ENCODE measurements around the gene CNEP1R1.

CNEP1R1 gene

GRCh38 chr16:50065624-50066481, 40.8 kb downstream of the CNEP1R1 start, which contains the start of gene HEATR3:
Gene HEATR3, plus strand, starts transcription at chr16:50065970. Its CDS starts 162 bp downstream, at chr16:50066132.
- peak; percentile 96 for DNase-seq

- no peak for DNase-seq
These were observed 41.7 kb downstream of the CNEP1R1 start for GRCh38 chr16:50066482-50067289.

- DNase-seq, result no peak
These were observed 42.3 kb downstream of the CNEP1R1 start for GRCh38 chr16:50067290-50067853.

GRCh38 chr16:50068550-50068949, 43.5 kb downstream of the CNEP1R1 start:
- no peak for DNase-seq

- no peak for DNase-seq
These were observed 44.0 kb downstream of the CNEP1R1 start for GRCh38 chr16:50069060-50069459.

- no peak for DNase-seq
These were observed 46.1 kb downstream of the CNEP1R1 start for GRCh38 chr16:50071075-50071671.

DNA sequence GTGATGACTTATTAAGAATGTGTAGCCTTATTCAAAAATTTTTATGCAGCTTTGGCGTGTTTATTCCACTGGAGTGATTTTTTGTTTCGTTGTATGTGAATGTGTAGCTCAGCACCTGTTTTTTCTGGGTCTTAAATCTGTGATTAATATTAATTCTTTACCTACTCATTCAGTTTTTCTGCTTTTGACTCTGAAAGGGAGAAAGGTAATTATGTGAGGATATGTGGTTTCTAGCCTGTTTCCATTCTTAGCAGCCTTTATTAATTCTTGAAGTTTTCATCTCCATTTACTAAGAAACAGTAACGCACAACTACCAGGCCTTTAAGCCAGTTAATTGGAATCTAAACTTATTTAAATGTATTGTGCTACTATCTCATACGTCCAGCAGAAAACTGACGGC, 47.7 kb downstream of the CNEP1R1 start:
- DNase-seq, result no peak

DNA sequence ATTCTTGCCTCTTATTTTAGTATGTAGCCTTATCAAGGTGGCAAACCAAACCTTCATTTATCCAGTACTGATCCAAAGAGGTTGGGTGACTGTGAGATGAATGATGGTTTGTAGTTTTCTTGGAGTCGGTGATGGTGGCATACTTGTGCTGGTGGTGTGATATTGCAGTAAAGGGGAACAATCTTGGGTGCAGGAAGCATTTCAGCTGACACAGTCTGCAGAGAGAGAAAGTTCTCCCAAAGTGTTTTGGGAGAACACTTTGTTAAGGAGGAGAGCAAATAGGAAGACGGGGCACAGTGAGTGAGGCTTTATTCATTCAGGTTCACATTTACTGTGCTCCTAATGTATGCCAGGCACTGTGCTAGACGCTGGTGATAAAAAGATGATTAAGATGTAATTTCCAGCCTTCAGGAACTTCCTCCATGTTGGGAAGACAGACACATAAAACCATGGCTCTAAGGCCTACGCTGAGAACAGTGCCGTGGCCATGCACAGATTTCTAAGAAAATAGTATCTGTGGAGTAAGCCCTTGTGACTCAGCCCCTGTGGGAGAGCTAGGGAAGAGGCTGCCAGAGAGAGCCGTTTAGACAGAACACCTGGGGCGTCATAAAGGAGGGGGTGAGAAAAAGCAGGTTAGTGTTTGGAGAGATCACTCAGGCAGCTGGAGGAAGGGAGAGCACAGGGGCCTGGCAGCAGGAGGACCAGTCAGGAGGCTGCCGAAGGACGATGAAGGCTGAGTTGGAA, 54.5 kb downstream of the CNEP1R1 start:
- no peak for DNase-seq

DNA sequence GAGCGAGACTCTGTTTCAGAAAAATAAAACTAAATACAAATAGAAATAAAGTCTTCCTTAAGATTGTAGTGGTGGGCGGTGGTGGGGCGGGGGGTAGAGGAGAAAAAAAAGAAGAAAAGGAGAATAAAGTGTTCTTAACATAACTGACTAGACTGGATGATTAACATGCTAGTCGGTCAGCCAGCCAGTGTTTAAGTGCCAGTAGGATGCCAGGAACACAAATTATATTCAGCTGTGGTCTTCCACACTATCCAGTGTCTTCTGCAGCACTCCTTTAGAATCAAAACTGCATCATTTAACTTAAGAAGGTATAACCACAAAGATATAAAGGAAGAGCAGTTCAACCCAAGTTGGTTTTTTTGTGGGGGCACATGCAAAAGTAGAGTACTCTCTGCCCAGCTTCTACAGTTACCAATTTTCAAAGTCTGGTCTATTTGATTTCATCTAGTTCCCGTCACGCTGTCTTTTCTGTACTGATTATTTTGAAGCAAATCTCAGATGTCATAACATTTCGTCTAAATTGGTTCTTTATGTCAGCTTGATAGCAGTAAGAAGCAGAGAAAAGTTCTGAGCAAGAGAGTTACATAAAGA, 56.5 kb downstream of the CNEP1R1 start:
- DNase-seq, result no peak

DNA sequence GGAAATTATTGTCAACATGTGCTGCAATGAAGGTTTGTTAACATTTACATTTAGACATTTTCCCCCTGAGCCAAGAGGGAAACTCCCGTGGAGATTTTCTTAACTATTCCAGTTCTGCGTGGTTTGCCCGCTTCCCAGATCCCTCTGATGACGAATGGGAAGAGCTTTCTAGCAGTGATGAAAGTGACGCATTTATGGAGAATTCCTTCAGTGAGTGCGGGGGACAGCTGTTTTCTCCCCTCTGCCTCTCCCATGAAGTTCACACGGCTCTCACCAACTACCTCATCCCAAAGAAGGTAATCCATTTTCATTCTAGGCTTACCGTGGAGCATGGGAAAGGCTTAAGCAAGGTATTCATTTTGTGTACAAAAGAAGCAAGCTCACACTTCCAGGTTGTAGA, 59.0 kb downstream of the CNEP1R1 start:
- no peak for DNase-seq

DNA sequence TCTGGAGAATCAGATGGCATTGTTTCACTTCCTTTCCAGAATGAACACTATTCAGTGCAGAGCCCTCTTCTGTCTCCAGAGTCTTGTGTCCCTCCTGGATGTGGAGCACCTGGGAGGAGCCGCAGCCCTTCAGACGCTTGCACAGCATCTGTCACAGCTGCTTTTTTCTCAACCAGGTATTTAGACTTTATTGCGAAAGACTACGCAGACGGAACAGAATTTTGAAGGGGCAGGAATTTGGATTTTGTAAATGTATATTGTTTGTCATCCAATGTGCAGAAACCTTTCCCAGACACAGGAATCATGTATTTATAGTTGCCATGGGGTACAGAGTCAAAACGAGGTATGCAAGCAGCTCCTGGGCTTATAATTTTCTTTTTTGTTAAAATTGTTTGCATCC, 61.2 kb downstream of the CNEP1R1 start:
- DNase-seq, result no peak

Data from activated effector memory CD4-positive, alpha-beta T cell treated with Interleukin-2 at 50 U/mL for 16 hours (primary cell).